MCF 10A (cell line): ENCODE results near the gene HMGCLL1. TPM values are rescaled to one million over a fixed set of nuclear protein-coding genes. Genes with fewer than 3 reads are reported as not detected.

Experiments used
- BruUV-seq: library from RNA; stranded (reverse); fragments of 400-500 nt; replicated peaks from 2 replicates; lab custom pipeline; 2021; lab: Mats Ljungman, UMichigan
- CTCF ChIA-PET: fragments of 300-600 bp; sonication (Branson Sonifier 250); formaldehyde crosslinking; extraction: SDS; loops from one replicate; lab custom pipeline; 2021; ENCODE audit warnings: antibody characterized with exemption, inconsistent platforms; lab: Yijun Ruan, JAX
- POLR2A ChIA-PET: fragments of 300-600, 350-650 bp; sonication (Branson Sonifier 250); formaldehyde crosslinking; extraction: SDS; loops from one replicate; lab custom pipeline; 2020; ENCODE audit warnings: antibody characterized with exemption, inconsistent platforms; lab: Yijun Ruan, JAX
- DNase-seq: peaks from one replicate; pipeline ENCODE4 v3.0.0-alpha.2; 2018; ENCODE audit not compliant: unreplicated experiment
- H3K27ac Mint-ChIP-seq: one replicate; pipeline ENCODE4 v1.8.0; 2022; ENCODE audit warnings: mild to moderate bottlenecking, low read depth, mixed read lengths; ENCODE audit not compliant: unreplicated experiment
- H3K27me3 Mint-ChIP-seq: one replicate; pipeline ENCODE4 v1.8.0; 2022; ENCODE audit warnings: mixed read lengths; ENCODE audit not compliant: insufficient read depth, unreplicated experiment
- H3K36me3 Mint-ChIP-seq: one replicate; pipeline ENCODE4 v1.8.0; 2022; ENCODE audit warnings: mild to moderate bottlenecking, moderate library complexity, mixed read lengths; ENCODE audit not compliant: insufficient read depth, unreplicated experiment
- H3K4me1 Mint-ChIP-seq: one replicate; pipeline ENCODE4 v1.8.0; 2022; ENCODE audit warnings: mixed read lengths; ENCODE audit not compliant: insufficient read depth, unreplicated experiment
- H3K4me3 Mint-ChIP-seq: one replicate; pipeline ENCODE4 v1.8.0; 2022; ENCODE audit warnings: mild to moderate bottlenecking, moderate library complexity, mixed read lengths; ENCODE audit not compliant: unreplicated experiment
- H3K9me3 Mint-ChIP-seq: one replicate; pipeline ENCODE4 v1.8.0; 2022; ENCODE audit warnings: mixed read lengths; ENCODE audit not compliant: unreplicated experiment
- intact Hi-C: fragments of 100-400 bp; cut with micrococcal nuclease; formaldehyde crosslinking; loops from 2 replicates; pipeline ENCODE4 v1.14.1; 2022
- total RNA-seq: library from RNA; stranded (reverse); gene quantifications from 2 replicates; pipeline ENCODE4 v1.2.3, GENCODE V29; 2022
- TF ChIP-seq, protein P1 (sequence below): fragments of 200-600 bp; IDR thresholded peaks from one replicate; pipeline ENCODE4 v1.8.0; 2022; ENCODE audit warnings: antibody characterized with exemption, mild to moderate bottlenecking; ENCODE audit not compliant: unreplicated experiment

Gene HMGCLL1
- total RNA-seq, 1 experiment from 2014 or later = 0.21 TPM

GRCh38 chr6:55445648-55446204, 133.3 kb downstream of the HMGCLL1 start:
- Mint-ChIP-seq H3K4me3 (no peak overlapping the region), H3K27me3 (no peaks in the 10 kb centered on the region), H3K9me3 (no peaks in the 10 kb centered on the region), H3K27ac (no peak overlapping the region), H3K36me3 (no peaks in the 10 kb centered on the region), H3K4me1 (peaks cover 9% of the 10 kb centered on the region)
- peak; percentile 50 for DNase-seq
- no TSS peak for BruUV-seq
- CTCF ChIA-PET = interaction anchor here (0.6 to 4.9 kb wide), 40 partner anchors 9 to 846 kb away, joined by 3 to 134 read pairs (median 4); no protein-coding TSS in a partner anchor
- intact Hi-C loops = loop anchor here (1.0 to 10.0 kb wide), 7 partner anchors 169 to 1461 kb away; no protein-coding TSS in a partner anchor
- TF ChIP-seq, protein P1, sequence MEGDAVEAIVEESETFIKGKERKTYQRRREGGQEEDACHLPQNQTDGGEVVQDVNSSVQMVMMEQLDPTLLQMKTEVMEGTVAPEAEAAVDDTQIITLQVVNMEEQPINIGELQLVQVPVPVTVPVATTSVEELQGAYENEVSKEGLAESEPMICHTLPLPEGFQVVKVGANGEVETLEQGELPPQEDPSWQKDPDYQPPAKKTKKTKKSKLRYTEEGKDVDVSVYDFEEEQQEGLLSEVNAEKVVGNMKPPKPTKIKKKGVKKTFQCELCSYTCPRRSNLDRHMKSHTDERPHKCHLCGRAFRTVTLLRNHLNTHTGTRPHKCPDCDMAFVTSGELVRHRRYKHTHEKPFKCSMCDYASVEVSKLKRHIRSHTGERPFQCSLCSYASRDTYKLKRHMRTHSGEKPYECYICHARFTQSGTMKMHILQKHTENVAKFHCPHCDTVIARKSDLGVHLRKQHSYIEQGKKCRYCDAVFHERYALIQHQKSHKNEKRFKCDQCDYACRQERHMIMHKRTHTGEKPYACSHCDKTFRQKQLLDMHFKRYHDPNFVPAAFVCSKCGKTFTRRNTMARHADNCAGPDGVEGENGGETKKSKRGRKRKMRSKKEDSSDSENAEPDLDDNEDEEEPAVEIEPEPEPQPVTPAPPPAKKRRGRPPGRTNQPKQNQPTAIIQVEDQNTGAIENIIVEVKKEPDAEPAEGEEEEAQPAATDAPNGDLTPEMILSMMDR = peak; percentile 68
- POLR2A ChIA-PET = interaction anchor here (0.6 to 1.6 kb wide), 5 partner anchors 313 to 508 kb away, joined by 3 to 9 read pairs (median 3); no protein-coding TSS in a partner anchor

DNA sequence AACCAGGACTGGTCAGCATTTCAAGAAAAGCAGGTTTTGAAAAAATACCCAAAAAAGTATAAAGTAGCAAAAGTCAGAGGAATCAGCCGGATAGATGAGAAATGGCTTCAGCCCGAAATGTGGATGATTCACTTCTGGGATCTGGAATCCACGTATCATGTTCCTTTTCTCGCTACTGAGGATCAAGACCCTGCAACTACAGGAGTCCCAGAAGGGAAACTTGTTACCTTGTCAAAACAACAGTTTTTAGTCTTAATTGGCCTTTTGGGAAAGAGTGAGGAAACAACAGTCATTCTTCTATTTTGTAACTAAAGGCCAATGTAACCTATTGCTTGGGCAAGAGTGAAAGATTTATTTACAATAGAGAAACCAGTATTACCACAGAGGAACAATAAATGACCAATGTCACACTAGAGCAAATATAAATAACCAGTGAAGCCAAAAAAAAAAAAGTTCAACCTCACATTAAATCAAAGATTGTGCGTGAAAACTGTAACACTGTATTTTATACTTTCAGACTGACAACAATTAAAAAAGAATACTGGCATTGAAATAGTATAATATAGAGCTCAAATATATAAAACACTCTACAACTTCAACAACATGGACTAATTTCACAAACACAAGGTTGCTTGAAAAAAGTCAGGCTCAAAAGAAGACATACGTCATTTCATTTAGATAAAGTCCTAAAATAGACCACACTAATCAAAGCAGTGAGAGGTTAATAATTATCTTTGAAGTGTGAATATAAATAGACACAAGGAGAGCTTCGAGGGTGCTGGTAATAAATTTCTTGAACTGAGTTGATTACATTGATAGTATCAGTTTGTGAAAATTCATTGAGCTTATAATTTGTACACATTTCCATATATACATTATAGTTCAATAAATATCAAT, 135.5 kb downstream of the HMGCLL1 start:
- Mint-ChIP-seq H3K27me3 (no peaks in the 10 kb centered on the region), H3K36me3 (peaks cover 2% of the 10 kb centered on the region), H3K4me3 (no peak overlapping the region), H3K9me3 (no peaks in the 10 kb centered on the region), H3K4me1 (no peaks in the 10 kb centered on the region), H3K27ac (no peak overlapping the region)
- BruUV-seq = no TSS peak
- ChIA-PET POLR2A (interaction anchor here (0.7 kb wide), 1 partner anchor 472 kb away, joined by 3 read pairs; no protein-coding TSS in a partner anchor), CTCF (interaction anchor here (0.7 to 4.9 kb wide), 7 partner anchors 9 to 1302 kb away, joined by 3 to 134 read pairs (median 6); no protein-coding TSS in a partner anchor)
- TF ChIP-seq, protein P1 = no peak
- intact Hi-C loops = loop anchor here (5.0 to 10.0 kb wide), 2 partner anchors 146 to 1459 kb away; no protein-coding TSS in a partner anchor
- DNase-seq = no peak

DNA sequence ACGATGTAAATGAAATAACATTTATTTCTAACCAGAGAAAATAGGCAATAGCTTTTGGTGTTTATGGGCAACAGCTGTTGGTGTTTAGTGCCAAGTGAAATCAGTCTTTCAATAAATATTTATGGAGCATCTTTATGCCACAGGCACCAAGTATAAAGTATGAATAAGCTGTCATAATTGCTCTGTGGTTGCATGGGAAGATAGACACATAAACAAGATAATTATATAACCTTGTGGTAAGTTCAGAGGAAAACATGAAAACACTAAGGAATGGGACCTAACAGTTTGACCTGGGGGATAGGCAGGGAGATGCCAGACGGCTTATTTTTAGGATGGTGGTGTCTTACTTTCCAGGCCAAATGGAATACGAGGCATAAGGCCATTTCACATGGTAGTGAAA, 140.8 kb downstream of the HMGCLL1 start:
- no peak overlapping the region for H3K27ac Mint-ChIP-seq
- no peaks in the 10 kb centered on the region for H3K27me3 Mint-ChIP-seq
- intact Hi-C loops = no loop called here
- CTCF ChIA-PET = interaction anchor here (1.0 kb wide), 1 partner anchor 516 kb away, joined by 4 read pairs; no protein-coding TSS in a partner anchor
- no peaks in the 10 kb centered on the region for H3K9me3 Mint-ChIP-seq
- BruUV-seq = no TSS peak
- peaks cover 6% of the 10 kb centered on the region for H3K36me3 Mint-ChIP-seq
- TF ChIP-seq, protein P1 = no peak
- peaks cover 11% of the 10 kb centered on the region for H3K4me1 Mint-ChIP-seq
- no peak for DNase-seq
- POLR2A ChIA-PET = no interaction called here
- H3K4me3 Mint-ChIP-seq = no peak overlapping the region

GRCh38 chr6:55437141-55437540, 141.9 kb downstream of the HMGCLL1 start:
- no peaks in the 10 kb centered on the region for H3K9me3 Mint-ChIP-seq
- H3K4me3 Mint-ChIP-seq = no peak overlapping the region
- peaks cover 6% of the 10 kb centered on the region for H3K36me3 Mint-ChIP-seq
- intact Hi-C loops = no loop called here
- H3K4me1 Mint-ChIP-seq = peaks cover 14% of the 10 kb centered on the region
- H3K27ac Mint-ChIP-seq = no peak overlapping the region
- CTCF ChIA-PET = interaction anchor here (1.0 kb wide), 1 partner anchor 517 kb away, joined by 4 read pairs; no protein-coding TSS in a partner anchor
- TF ChIP-seq, protein P1 = no peak
- BruUV-seq = no TSS peak
- no peak for DNase-seq
- no peaks in the 10 kb centered on the region for H3K27me3 Mint-ChIP-seq
- POLR2A ChIA-PET = no interaction called here
